Fibroblast of the aortic adventitia (primary cell): ENCODE data around the gene RRP1B. TPM values are rescaled to one million over a fixed set of nuclear protein-coding genes. Genes with fewer than 3 reads are reported as not detected.

Experiments
- DNase-seq: peaks from one replicate; pipeline ENCODE4 v3.0.0-alpha.2; 2010; ENCODE audit warnings: low read depth
- H3K4me3 ChIP-seq: 2 replicates; pipeline ENCODE4 v1.5.1; 2011; ENCODE audit warnings: low read depth, mild to moderate bottlenecking, control low read depth, low read length, moderate library complexity
- total RNA-seq: library from RNA; depleted of rRNA; stranded (reverse); fragments of >200 nt; gene quantifications from 2 replicates; pipeline ENCODE4 v1.2.3, GENCODE V29; 2012; ENCODE audit warnings: low replicate concordance
- TF ChIP-seq, protein P1 (sequence below): IDR thresholded peaks from 2 replicates; pipeline ENCODE4 v1.5.1; 2011; ENCODE audit warnings: mild to moderate bottlenecking, low read length, control low read depth, inconsistent platforms; ENCODE audit not compliant: insufficient read depth

RRP1B gene
- total RNA-seq, 1 donor: 24.2 TPM

GRCh38 chr21:43684424-43684823 lies 25.1 kb downstream of the RRP1B start:
- TF ChIP-seq, protein P1, sequence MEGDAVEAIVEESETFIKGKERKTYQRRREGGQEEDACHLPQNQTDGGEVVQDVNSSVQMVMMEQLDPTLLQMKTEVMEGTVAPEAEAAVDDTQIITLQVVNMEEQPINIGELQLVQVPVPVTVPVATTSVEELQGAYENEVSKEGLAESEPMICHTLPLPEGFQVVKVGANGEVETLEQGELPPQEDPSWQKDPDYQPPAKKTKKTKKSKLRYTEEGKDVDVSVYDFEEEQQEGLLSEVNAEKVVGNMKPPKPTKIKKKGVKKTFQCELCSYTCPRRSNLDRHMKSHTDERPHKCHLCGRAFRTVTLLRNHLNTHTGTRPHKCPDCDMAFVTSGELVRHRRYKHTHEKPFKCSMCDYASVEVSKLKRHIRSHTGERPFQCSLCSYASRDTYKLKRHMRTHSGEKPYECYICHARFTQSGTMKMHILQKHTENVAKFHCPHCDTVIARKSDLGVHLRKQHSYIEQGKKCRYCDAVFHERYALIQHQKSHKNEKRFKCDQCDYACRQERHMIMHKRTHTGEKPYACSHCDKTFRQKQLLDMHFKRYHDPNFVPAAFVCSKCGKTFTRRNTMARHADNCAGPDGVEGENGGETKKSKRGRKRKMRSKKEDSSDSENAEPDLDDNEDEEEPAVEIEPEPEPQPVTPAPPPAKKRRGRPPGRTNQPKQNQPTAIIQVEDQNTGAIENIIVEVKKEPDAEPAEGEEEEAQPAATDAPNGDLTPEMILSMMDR: no peak
- DNase-seq: no peak
- H3K4me3 ChIP-seq: no peak overlapping the region

DNA sequence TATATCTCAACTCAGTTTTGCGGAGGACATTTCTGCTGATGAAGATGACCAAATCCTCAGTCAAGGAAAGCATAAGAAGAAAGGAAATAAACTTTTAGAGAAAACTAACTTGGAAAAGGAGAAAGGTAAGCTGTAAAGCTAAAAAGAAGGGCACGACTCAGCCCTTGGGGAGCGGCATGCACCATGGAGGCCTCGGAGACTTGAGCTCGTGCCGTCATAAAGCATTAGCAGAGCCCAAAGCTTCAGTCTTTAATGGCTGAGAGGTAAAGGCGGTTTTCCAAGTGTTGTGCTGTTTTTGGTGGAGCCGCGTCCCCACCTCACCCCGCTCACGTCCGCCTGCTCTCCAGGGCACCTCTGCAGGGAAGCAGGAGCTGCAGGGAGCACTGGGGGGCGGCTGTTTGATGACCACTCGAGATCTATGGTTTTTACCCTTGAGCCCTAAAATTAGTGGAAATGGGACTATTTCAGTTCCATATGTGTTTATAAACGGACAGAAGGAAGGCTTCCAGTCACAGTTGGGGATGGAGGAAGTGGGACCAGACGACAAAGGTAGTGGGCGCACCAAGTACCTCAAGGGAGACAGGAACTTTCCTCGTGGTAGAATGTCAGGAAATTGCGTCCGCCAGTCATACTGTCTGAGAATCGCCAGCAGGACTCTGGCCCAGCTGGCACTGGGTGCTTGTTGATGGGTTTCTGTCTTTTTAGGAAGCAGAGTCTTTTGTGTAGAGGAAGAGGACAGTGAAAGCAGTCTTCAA lies 27.6 kb downstream of the RRP1B start:
- TF ChIP-seq, protein P1: no peak
- no peak overlapping the region for H3K4me3 ChIP-seq
- no peak for DNase-seq

GRCh38 chr21:43687566-43688399 lies 28.4 kb downstream of the RRP1B start:
- no peak for DNase-seq
- H3K4me3 ChIP-seq: no peak overlapping the region
- TF ChIP-seq, protein P1: no peak

- TF ChIP-seq, protein P1: no peak
- H3K4me3 ChIP-seq: no peak overlapping the region
- DNase-seq: no peak
Measured at GRCh38 chr21:43688906-43689305, 29.5 kb downstream of the RRP1B start.

DNA sequence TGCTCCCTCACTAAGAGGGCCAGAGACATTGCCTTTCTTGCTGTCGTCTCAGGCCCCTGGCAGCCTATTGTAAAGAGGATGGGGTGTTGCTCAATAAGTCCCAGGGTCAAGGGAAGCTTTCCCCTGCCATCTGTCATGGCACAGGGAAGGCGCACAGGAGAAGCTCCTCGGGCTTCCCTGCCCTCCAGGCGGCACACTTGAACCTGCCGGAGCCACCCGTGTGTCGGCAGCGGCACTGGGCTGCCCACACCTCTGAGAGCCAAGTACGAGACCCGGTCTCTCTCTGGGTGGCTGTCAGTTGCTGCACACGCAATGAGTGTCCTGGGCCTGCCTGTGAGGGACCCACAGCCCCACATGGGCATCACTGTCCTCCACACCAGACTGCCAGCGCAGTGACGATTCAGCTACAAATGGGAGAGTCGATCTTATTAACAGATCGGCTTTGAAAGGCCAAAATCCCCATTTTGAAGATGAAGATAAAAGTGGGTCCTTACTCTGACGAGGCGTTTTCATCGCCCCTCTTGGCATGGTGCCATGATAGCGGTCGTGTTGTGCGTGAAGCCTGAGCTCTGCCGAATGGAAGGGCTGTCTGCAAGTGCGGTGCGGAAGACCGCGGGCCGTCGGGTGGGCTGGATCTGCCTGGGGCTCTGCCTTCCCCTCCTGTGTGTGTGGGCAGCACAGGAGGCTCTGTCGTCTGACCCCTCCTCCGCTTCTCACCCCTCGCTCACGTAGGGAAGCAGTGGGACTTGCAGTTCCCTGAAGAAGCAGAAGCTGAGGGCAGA lies 30.4 kb downstream of the RRP1B start:
- no peak overlapping the region for H3K4me3 ChIP-seq
- TF ChIP-seq, protein P1: no peak
- DNase-seq: no peak

GRCh38 chr21:43690346-43690745 lies 31.0 kb downstream of the RRP1B start:
- no peak for DNase-seq
- TF ChIP-seq, protein P1: no peak
- H3K4me3 ChIP-seq: no peak overlapping the region
